Measurements from ENCODE around the gene PPP1R13B.

- no peak for TF ChIP-seq SP1 (IDR thresholded peaks at IDR 0.05; ENCODE audit: low read depth)
- no peak for TF ChIP-seq CTCF (IDR thresholded peaks at IDR 0.05 in 2 of 3, conservative IDR thresholded peaks at IDR 0.05 in 1 of 3; ENCODE audit: borderline replicate concordance in 1 of 3, insufficient read depth in 1 of 3, low read depth in 2 of 3, low read length in 2 of 3)
- no peak for TF ChIP-seq EZH2 (IDR thresholded peaks at IDR 0.05)
- TF ChIP-seq JUND (IDR thresholded peaks at IDR 0.05) = no peak
- TF ChIP-seq FOSL1 (IDR thresholded peaks at IDR 0.05; ENCODE audit: low read depth) = no peak
- no peak for TF ChIP-seq ATF3 (IDR thresholded peaks at IDR 0.05)
- TF ChIP-seq ZBTB33 (IDR thresholded peaks at IDR 0.05; ENCODE audit: extremely low read depth, insufficient replicate concordance, low read length) = no peak
- TF ChIP-seq POLR2A (IDR thresholded peaks at IDR 0.05; ENCODE audit: borderline replicate concordance, extremely low read depth, insufficient read depth, insufficient read length) = no peak
- no peak for TF ChIP-seq RAD21 (IDR thresholded peaks at IDR 0.05; ENCODE audit: low read depth)
Measured at GRCh38 chr14:103894723-103895059, 47.3 kb upstream of the PPP1R13B start.
